Gastrocnemius medialis (tissue), 4 donors: ENCODE results near the gene SCNN1G. TPM values are rescaled to one million over a fixed set of nuclear protein-coding genes. Genes with fewer than 3 reads are reported as not detected.

ENCODE experiments used
- ATAC-seq, 2 donors: fragments of 150-250 bp; one replicate each; pipeline ENCODE4 v1.9.1; 2016
- DNase-seq, 2 donors: peaks; one replicate each; pipeline ENCODE4 v3.0.0-alpha.2; 2019
- H3K27ac ChIP-seq, 4 donors: fragments of 200-600 bp; sonication (generic); 1 replicate in 1 of 4; 2 replicates in 3 of 4; pipeline ENCODE4 v1.5.1; 2016 to 2018; ENCODE audit warnings: mild to moderate bottlenecking in 2 of 4, moderate library complexity in 1 of 4
- H3K27me3 ChIP-seq, 3 donors: fragments of 200-600 bp; sonication (generic) in 2 of 3; 1 replicate in 1 of 3; 2 replicates in 2 of 3; pipeline versions ENCODE4 v1.5.1 to v1.6.0; 2016 to 2019; ENCODE audit warnings: mild to moderate bottlenecking in 1 of 3, moderate library complexity in 1 of 3
- H3K36me3 ChIP-seq, 2 donors: fragments of 200-600 bp; sonication (generic) in 1 of 2; one replicate each; pipeline ENCODE4 v1.5.1; 2017 to 2018
- H3K4me1 ChIP-seq, 2 donors: fragments of 200-600 bp; sonication (generic) in 1 of 2; one replicate each; pipeline ENCODE4 v1.5.1; 2016 to 2017; ENCODE audit warnings: mild to moderate bottlenecking in 2 of 2
- H3K4me3 ChIP-seq, 4 donors: fragments of 200-600 bp; sonication (generic) in 3 of 4; 1 replicate in 1 of 4; 2 replicates in 3 of 4; pipeline ENCODE4 v1.5.1; 2016 to 2019; ENCODE audit warnings: mild to moderate bottlenecking in 2 of 4
- H3K9me3 ChIP-seq, 3 donors: fragments of 200-600 bp; sonication (generic) in 2 of 3; 1 replicate in 1 of 3; 2 replicates in 2 of 3; pipeline ENCODE4 v1.5.1; 2016 to 2019
- POLR2A ChIP-seq, 2 donors: fragments of 450-650 bp; IDR thresholded peaks; one replicate each; pipeline ENCODE4 v1.6.1; 2017; ENCODE audit warnings: antibody characterized with exemption in 2 of 2, mild to moderate bottlenecking in 2 of 2, moderate library complexity in 2 of 2
- in situ Hi-C, 4 donors: fragments of 200-750 bp; cut with MboI; loops; one replicate each; pipeline versions ENCODE4 v1.15.0 to v1.8.0; 2017; ENCODE audit warnings: low sequenced_read_pairs in 4 of 4
- intact Hi-C: fragments of 100-400 bp; cut with DNase I; formaldehyde crosslinking; loops from one replicate; pipeline ENCODE4 v1.15.1; 2023; ENCODE audit warnings: low total_unique reads
- total RNA-seq, 4 donors: library from RNA; depleted of rRNA; stranded (reverse); fragments of >200 nt; gene quantifications; one replicate each; pipeline versions ENCODE4 v1.1.0 to v1.2.3, GENCODE V29; 2016
- TF ChIP-seq, protein P1 (sequence below), 5 experiments: fragments of 450-650 bp in 3 of 5; fragments of 200-600 bp in 2 of 5; sonication (generic) in 2 of 5; IDR thresholded peaks in 4 of 5; conservative IDR thresholded peaks in 1 of 5; 1 replicate in 4 of 5; 2 replicates in 1 of 5; pipeline ENCODE4 v1.5.1; 2016 to 2019; ENCODE audit warnings: antibody characterized with exemption in 5 of 5, mild to moderate bottlenecking in 3 of 5, moderate library complexity in 3 of 5

The SCNN1G gene
- total RNA-seq, 4 donors from 2014 or later, result 0.58 TPM; not detected in 3

DNA sequence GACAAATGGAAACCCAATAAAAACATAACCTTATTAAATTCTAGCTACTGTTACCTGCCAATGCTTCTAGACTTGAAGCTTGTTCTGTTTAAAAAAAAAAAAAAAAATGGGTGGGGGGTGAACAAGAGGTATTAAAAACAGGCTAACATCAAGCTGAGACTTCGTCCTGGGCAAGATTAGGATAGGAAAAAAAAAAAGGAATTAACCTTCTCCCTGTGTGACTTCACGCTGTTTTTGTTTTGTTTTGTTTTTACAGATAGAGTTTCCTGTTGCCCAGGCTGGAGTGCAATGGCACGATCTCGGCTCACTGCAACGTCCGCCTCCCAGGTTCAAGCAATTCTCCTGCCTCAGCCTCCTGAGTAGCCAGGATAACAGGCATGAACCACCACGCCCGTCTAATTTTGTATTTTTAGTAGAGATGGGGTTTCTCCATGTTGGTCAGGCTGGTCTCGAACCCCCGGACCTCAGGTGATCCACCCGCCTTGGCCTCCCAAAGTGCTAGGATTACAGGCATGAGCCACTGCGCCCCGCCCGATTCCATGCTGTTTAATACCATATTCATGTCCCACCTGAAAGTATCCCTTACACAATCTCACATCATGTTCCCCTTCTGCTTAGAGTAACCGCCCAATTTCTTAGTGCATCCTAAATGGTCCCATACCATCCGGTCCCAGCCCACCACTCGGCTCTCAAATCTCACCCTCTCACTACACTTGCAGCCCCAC lies 35.5 kb upstream of the SCNN1G start:
- H3K4me1 ChIP-seq, result peaks cover 39 to 45% of the 10 kb centered on the region in 2 donors
- peak overlapping the region in 3 of 4 donors; percentile 89 to 92 (median 91) for H3K27ac ChIP-seq
- no peaks in the 10 kb centered on the region for H3K9me3 ChIP-seq
- TF ChIP-seq, protein P1, sequence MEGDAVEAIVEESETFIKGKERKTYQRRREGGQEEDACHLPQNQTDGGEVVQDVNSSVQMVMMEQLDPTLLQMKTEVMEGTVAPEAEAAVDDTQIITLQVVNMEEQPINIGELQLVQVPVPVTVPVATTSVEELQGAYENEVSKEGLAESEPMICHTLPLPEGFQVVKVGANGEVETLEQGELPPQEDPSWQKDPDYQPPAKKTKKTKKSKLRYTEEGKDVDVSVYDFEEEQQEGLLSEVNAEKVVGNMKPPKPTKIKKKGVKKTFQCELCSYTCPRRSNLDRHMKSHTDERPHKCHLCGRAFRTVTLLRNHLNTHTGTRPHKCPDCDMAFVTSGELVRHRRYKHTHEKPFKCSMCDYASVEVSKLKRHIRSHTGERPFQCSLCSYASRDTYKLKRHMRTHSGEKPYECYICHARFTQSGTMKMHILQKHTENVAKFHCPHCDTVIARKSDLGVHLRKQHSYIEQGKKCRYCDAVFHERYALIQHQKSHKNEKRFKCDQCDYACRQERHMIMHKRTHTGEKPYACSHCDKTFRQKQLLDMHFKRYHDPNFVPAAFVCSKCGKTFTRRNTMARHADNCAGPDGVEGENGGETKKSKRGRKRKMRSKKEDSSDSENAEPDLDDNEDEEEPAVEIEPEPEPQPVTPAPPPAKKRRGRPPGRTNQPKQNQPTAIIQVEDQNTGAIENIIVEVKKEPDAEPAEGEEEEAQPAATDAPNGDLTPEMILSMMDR (IDR thresholded peaks at IDR 0.05 in 4 of 5, conservative IDR thresholded peaks at IDR 0.05 in 1 of 5), result no peak
- TF ChIP-seq POLR2A (IDR thresholded peaks at IDR 0.05), result no peak
- ATAC-seq (no peak), DNase-seq (no peak)
- intact Hi-C loops (loop anchor here (10.0 kb wide), 1 partner anchor 1552 kb away; the partner anchor contains the start of gene METTL9), in situ Hi-C loops (no loop called here)
- no peaks in the 10 kb centered on the region for H3K36me3 ChIP-seq
- H3K4me3 ChIP-seq, result peak overlapping the region in 3 of 4 donors; percentile 65 to 79 (median 68)
- H3K27me3 ChIP-seq, result no peaks in the 10 kb centered on the region

DNA sequence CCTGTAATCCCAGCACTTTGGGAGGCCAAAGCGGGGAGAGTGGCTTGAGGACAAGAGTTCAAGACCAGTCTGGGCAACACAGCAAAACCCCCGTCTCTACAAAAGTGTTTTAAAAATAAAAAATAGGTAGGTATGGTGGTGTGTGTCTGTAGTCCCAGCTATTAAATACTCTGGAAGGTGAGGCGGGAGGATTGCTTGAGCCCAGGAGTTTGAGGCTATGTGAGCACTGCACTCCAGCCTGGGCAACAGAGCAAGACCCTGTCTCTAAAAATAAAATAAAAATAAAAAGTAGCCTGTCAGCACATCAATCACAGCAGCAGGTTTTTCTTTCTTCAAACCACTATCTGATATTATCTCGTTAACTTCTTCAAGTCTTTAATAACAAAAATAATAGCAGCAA lies 34.9 kb upstream of the SCNN1G start:
- intact Hi-C loops (loop anchor here (2.0 to 10.0 kb wide), 2 partner anchors 17 to 1553 kb away; partner anchors contain the start of gene METTL9), in situ Hi-C loops (no loop called here)
- Histone ChIP-seq H3K36me3 (no peaks in the 10 kb centered on the region), H3K27me3 (no peaks in the 10 kb centered on the region), H3K4me1 (peaks cover 39 to 42% of the 10 kb centered on the region in 2 donors), H3K4me3 (peak overlapping the region; percentile 65 to 79 (median 68)), H3K9me3 (no peaks in the 10 kb centered on the region), H3K27ac (peak overlapping the region in 3 of 4 donors; percentile 89 to 92 (median 91))
- no peak for DNase-seq
- TF ChIP-seq, protein P1 (IDR thresholded peaks at IDR 0.05 in 4 of 5, conservative IDR thresholded peaks at IDR 0.05 in 1 of 5), result no peak
- no peak for TF ChIP-seq POLR2A (IDR thresholded peaks at IDR 0.05)
- ATAC-seq, result no peak

DNA sequence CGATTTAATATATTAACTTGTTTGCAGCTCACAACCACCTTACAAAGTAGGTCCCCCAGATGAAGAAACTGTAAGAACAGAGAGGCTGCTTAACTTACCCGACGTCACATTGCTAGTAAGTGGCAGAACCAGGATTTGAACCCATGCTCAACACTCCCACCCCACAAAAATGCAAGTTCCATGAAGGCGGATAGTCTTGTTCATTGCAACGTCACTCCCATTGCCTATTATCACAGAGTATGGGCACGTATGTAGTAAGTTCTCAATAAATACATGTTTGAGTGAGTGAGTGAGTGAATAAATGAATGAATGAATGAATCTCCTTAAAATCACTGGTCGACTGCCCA lies 34.4 kb upstream of the SCNN1G start:
- peaks cover 39 to 42% of the 10 kb centered on the region in 2 donors for H3K4me1 ChIP-seq
- TF ChIP-seq, protein P1 (IDR thresholded peaks at IDR 0.05 in 4 of 5, conservative IDR thresholded peaks at IDR 0.05 in 1 of 5), result no peak
- TF ChIP-seq POLR2A (IDR thresholded peaks at IDR 0.05), result no peak
- peak overlapping the region; percentile 85 to 92 (median 90) for H3K27ac ChIP-seq
- H3K27me3 ChIP-seq, result no peaks in the 10 kb centered on the region
- in situ Hi-C loops (no loop called here), intact Hi-C loops (loop anchor here (2.0 to 10.0 kb wide), 2 partner anchors 17 to 1553 kb away; partner anchors contain the start of gene METTL9)
- H3K4me3 ChIP-seq, result peak overlapping the region; percentile 65 to 79 (median 68)
- DNase-seq, result no peak
- no peak for ATAC-seq
- H3K36me3 ChIP-seq, result no peaks in the 10 kb centered on the region
- no peaks in the 10 kb centered on the region for H3K9me3 ChIP-seq

DNA sequence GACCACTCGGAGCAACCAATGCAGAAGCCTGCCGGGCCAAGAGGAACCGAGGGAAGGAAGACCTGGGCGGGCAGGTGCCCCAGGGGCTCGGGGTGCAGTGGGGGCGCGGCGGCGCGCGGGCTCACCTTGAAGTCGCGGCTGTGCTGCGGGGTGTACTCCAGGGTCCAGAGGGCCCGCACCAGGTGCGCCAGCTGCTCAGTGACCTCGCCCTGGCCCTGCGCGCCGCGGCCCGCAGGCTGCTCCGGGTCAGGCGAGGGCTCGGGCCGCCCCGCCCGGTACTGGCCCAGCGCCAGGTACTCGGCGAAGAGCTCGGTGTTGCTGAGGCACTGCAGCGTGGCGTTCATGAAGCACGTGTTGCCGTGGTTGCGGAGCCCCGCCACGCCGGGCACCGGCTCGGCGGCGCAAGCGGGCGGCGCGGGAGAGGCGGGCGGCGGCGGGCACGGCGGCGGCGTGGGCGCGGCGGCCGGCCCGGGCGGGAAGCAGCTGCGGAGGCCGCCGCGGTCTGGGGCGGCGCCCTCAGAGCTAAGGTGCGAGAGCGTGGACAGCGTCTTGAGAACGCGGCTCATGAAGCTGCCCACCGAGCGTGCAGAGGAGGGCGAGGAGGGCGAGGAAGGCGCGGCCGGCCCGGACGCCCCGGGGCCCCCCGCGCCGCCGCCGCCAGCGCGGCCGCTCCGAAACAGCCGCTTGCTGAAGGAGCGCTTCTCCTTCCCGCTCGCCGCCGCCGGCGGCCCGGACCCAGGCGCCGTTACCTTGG lies 33.9 kb upstream of the SCNN1G start:
- intact Hi-C loops (loop anchor here (2.0 to 10.0 kb wide), 2 partner anchors 18 to 1554 kb away; partner anchors contain the start of gene METTL9), in situ Hi-C loops (no loop called here)
- TF ChIP-seq, protein P1 (IDR thresholded peaks at IDR 0.05 in 4 of 5, conservative IDR thresholded peaks at IDR 0.05 in 1 of 5), result no peak
- TF ChIP-seq POLR2A (IDR thresholded peaks at IDR 0.05), result no peak
- no peaks in the 10 kb centered on the region for H3K27me3 ChIP-seq
- no peaks in the 10 kb centered on the region for H3K9me3 ChIP-seq
- peak; percentile 72 to 89 for DNase-seq
- ATAC-seq, result peak; percentile 80 to 86
- no peaks in the 10 kb centered on the region for H3K36me3 ChIP-seq
- peak overlapping the region; percentile 65 to 79 (median 68) for H3K4me3 ChIP-seq
- H3K27ac ChIP-seq, result peak overlapping the region; percentile 85 to 92 (median 90)
- peaks cover 38 to 42% of the 10 kb centered on the region in 2 donors for H3K4me1 ChIP-seq
